HepG2 (cell line): ENCODE data around the gene ZFAND4. TPM values are rescaled to one million over a fixed set of nuclear protein-coding genes. Genes with fewer than 3 reads are reported as not detected.

Experiments used
- POLR2AphosphoS5 ChIP-seq: IDR thresholded peaks from 2 replicates; pipeline ENCODE4 v1.6.1; 2012; ENCODE audit warnings: low read depth, low read length
- polyA plus RNA-seq, 8 experiments: library from polyadenylated mRNA; depleted of rRNA in 3 of 8; stranded (reverse) in 7 of 8; unstranded in 1 of 8; fragments of >200 nt; fragmentation: Illumina TruSeq in 4 of 8; extraction: Trizol in 4 of 8; gene quantifications; 2 replicates each; pipeline versions ENCODE4 v1.2.1 to v1.2.3, GENCODE V29; 2011 to 2016; ENCODE audit warnings: low read depth in 4 of 8, missing spikeins in 1 of 8, mixed read lengths in 1 of 8; ENCODE audit not compliant: insufficient read depth in 1 of 8
- total RNA-seq, 5 experiments: library from RNA; depleted of rRNA; stranded (reverse); fragments of >200 nt; fragmentation: Illumina TruSeq; extraction: Trizol; gene quantifications; 2 replicates each; pipeline ENCODE4 v1.2.3, GENCODE V29; 2016; ENCODE audit warnings: low read depth in 1 of 5
- TF ChIP-seq, protein P1 (sequence below): sonication (generic); formaldehyde crosslinking; IDR thresholded peaks from 2 replicates; pipeline ENCODE4 v1.4.0; 2020; ENCODE audit warnings: mild to moderate bottlenecking, missing genetic modification reagents
- TF ChIP-seq, protein P2 (sequence below): sonication (generic); formaldehyde crosslinking; IDR thresholded peaks from 2 replicates; pipeline ENCODE4 v1.4.0; 2020; ENCODE audit warnings: mild to moderate bottlenecking, low read depth, missing genetic modification reagents

ZFAND4 gene
- total and polyA plus RNA-seq, 2 of the 13 experiments (the other 11 are each of a cell fraction or from before 2014, with no cell fraction given) = 2.9 to 9.2 TPM

DNA sequence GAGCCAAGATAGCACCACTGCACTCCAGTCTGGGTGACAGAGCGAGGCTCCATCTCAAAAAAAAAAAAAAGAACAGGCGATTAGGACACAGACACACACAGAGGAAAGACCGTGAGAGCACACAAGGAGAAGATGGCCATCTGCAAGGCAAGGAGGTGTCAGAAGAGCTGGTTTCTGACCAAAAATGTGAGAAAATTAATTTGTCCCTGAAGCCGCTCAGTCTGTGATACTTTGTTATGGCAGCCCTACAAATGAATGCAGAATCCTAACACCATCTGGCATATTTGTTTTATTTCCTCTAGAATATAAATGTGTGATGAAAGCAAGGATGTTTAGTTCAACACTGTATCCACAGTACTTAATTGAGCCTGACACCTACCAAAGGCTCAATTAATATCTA is 69.7 kb downstream of the ZFAND4 start (continued):
- TF ChIP-seq, protein P1, sequence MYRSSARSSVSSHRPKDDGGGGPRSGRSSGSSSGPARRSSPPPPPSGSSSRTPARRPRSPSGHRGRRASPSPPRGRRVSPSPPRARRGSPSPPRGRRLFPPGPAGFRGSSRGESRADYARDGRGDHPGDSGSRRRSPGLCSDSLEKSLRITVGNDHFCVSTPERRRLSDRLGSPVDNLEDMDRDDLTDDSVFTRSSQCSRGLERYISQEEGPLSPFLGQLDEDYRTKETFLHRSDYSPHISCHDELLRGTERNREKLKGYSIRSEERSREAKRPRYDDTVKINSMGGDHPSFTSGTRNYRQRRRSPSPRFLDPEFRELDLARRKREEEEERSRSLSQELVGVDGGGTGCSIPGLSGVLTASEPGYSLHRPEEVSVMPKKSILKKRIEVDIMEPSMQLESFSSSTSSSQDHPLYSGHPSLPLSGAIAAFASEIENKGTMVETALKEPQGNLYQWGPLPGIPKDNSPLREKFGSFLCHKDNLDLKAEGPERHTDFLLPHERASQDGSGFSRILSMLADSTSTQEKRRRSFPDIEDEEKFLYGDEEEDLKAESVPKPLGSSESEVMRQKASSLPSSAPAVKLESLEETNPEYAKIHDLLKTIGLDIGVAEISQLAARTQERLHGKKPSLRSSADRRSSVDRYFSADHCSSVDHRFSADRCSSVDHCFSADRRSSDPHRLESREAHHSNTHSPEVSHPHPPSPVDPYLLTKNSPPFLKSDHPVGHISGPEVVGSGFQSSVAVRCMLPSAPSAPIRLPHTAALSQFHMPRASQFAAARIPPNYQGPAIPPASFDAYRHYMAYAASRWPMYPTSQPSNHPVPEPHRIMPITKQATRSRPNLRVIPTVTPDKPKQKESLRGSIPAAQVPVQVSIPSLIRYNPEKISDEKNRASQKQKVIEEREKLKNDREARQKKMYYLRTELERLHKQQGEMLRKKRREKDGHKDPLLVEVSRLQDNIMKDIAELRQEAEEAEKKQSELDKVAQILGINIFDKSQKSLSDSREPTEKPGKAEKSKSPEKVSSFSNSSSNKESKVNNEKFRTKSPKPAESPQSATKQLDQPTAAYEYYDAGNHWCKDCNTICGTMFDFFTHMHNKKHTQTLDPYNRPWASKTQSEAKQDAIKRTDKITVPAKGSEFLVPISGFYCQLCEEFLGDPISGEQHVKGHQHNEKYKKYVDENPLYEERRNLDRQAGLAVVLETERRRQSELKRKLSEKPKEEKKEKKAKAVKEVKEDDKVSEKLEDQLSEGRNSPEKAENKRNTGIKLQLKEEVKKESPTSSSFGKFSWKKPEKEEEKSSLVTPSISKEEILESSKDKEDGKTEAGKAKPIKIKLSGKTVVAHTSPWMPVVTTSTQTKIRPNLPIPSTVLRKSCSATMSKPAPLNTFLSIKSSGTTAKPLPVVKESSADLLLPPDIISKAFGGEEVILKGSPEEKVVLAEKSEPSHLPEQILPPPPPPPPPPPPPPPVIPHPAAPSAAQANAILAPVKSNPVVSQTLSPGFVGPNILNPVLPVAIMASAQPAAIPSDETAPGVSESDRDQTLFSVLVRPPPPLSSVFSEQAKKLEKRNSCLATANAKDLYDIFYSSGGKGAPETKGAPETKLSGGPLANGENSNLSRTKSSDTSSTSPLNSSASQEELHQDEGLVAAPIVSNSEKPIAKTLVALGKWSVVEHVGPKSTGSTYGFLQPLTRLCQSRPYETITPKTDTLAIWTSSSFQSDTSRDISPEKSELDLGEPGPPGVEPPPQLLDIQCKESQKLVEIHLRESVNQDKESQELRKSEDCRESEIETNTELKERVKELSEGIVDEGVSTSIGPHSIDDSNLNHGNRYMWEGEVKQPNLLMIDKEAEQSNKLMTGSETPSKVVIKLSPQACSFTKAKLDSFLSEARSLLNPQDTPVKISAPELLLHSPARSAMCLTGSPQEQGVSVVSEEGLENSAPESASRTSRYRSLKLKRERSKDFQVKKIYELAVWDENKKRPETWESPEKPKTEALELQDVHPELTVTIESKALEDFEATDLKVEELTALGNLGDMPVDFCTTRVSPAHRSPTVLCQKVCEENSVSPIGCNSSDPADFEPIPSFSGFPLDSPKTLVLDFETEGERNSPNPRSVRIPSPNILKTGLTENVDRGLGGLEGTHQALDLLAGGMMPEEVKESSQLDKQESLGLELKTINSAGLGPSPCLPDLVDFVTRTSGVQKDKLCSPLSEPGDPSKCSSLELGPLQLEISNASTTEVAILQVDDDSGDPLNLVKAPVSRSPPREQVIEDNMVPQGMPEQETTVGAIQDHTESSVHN (CRISPR knock-in tag) = no peak
- TF ChIP-seq POLR2AphosphoS5 = no peak
- TF ChIP-seq, protein P2, sequence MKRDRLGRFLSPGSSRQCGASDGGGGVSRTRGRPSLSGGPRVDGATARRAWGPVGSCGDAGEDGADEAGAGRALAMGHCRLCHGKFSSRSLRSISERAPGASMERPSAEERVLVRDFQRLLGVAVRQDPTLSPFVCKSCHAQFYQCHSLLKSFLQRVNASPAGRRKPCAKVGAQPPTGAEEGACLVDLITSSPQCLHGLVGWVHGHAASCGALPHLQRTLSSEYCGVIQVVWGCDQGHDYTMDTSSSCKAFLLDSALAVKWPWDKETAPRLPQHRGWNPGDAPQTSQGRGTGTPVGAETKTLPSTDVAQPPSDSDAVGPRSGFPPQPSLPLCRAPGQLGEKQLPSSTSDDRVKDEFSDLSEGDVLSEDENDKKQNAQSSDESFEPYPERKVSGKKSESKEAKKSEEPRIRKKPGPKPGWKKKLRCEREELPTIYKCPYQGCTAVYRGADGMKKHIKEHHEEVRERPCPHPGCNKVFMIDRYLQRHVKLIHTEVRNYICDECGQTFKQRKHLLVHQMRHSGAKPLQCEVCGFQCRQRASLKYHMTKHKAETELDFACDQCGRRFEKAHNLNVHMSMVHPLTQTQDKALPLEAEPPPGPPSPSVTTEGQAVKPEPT (CRISPR knock-in tag) = no peak
- TF ChIP-seq, all 625 proteins: peak for 0
